NCI-H524 (cell line): ENCODE measurements around the gene RAB40C.

Experiments
- DNase-seq, 2 experiments: peaks; one replicate each; lab custom pipeline; 2025; lab: John Stamatoyannopoulos, UW

RAB40C gene

GRCh38 chr16:631808-632358 lies 42.0 kb downstream of the RAB40C start:
- DNase-seq: no peak

- DNase-seq: no peak
These were observed 42.8 kb downstream of the RAB40C start for GRCh38 chr16:632486-633335.

GRCh38 chr16:633336-634050 lies 43.6 kb downstream of the RAB40C start:
- no peak for DNase-seq

- no peak for DNase-seq
These were observed 44.3 kb downstream of the RAB40C start for GRCh38 chr16:634051-634670.

- DNase-seq: no peak
These were observed 45.1 kb downstream of the RAB40C start for GRCh38 chr16:634996-635395.

GRCh38 chr16:635573-636205 lies 45.8 kb downstream of the RAB40C start:
- DNase-seq: no peak

- DNase-seq: peak; percentile 96 to 97
These were observed 46.6 kb downstream of the RAB40C start, which contains the start of gene METTL26 for GRCh38 chr16:636206-637080. TSS of gene METTL26 (minus strand) at chr16:636305. CDS start at chr16:636290, 15 bp downstream.

GRCh38 chr16:637081-638018 lies 47.5 kb downstream of the RAB40C start:
- DNase-seq: peak; percentile 21 to 55

- no peak for DNase-seq
These were observed 48.2 kb downstream of the RAB40C start for GRCh38 chr16:638034-638543.

GRCh38 chr16:638836-639235 lies 49.0 kb downstream of the RAB40C start:
- DNase-seq: no peak

- DNase-seq: no peak
These were observed 50.7 kb downstream of the RAB40C start for GRCh38 chr16:640614-641013.

- peak; percentile 50 to 84 for DNase-seq
These were observed 51.7 kb downstream of the RAB40C start, which contains the start of gene MCRIP2 for GRCh38 chr16:641326-642188. TSS of gene MCRIP2 (plus strand) at chr16:641828. CDS start at chr16:641992, 164 bp downstream.

GRCh38 chr16:642189-643049 lies 52.6 kb downstream of the RAB40C start:
- peak in 1 of 2 experiments; percentile 40 for DNase-seq

GRCh38 chr16:643050-643368 lies 53.1 kb downstream of the RAB40C start:
- DNase-seq: no peak

GRCh38 chr16:644556-644955 lies 54.7 kb downstream of the RAB40C start:
- DNase-seq: no peak

- no peak for DNase-seq
These were observed 56.2 kb downstream of the RAB40C start for GRCh38 chr16:645852-646678.
